Natural killer cell (primary cell): Measurements from ENCODE around the gene COG1. TPM values are rescaled to one million over a fixed set of nuclear protein-coding genes. Genes with fewer than 3 reads are reported as not detected.
"Not testable (repeated sequence)": the region's sequence is repeated elsewhere in the genome, so short reads cannot be mapped to it uniquely, and the experiment has no call there.

Experiments
- ATAC-seq, 3 donors: fragments of 150-1000 bp in 2 of 3; fragments of 200-7000 bp in 1 of 3; cut with Tn5 transposase; 1 replicate in 1 of 3; 2 replicates in 2 of 3; pipeline ENCODE4 v1.10.0; 2021; ENCODE audit warnings: mild to moderate bottlenecking in 2 of 3, moderate library complexity in 2 of 3
- DNase-seq, 2 donors: peaks; one replicate each; pipeline versions ENCODE4 v3.0.0 to v3.0.0-alpha.2; 2013 to 2021; ENCODE audit warnings: mixed read lengths in 1 of 2
- H3K27ac ChIP-seq: one replicate; pipeline ENCODE4 v1.5.1; 2013; ENCODE audit warnings: mild to moderate bottlenecking, low read length
- H3K27me3 ChIP-seq: one replicate; pipeline ENCODE4 v1.6.1; 2013; ENCODE audit warnings: low read length; ENCODE audit not compliant: control insufficient read depth, insufficient read depth
- H3K36me3 ChIP-seq: one replicate; pipeline ENCODE4 v1.6.1; 2013; ENCODE audit warnings: low read length; ENCODE audit not compliant: control insufficient read depth, insufficient read depth
- H3K4me1 ChIP-seq: one replicate; pipeline ENCODE4 v1.6.1; 2013; ENCODE audit warnings: low read length; ENCODE audit not compliant: control insufficient read depth, insufficient read depth
- H3K4me3 ChIP-seq: one replicate; pipeline ENCODE4 v1.5.1; 2013; ENCODE audit warnings: low read length
- H3K9me3 ChIP-seq: one replicate; pipeline ENCODE4 v1.6.1; 2013; ENCODE audit warnings: low read length; ENCODE audit not compliant: control insufficient read depth, insufficient read depth
- H3K27ac Mint-ChIP-seq, 2 donors: one replicate each; pipeline ENCODE4 v1.8.0; 2022; ENCODE audit warnings: mild to moderate bottlenecking in 2 of 2, mixed read lengths in 2 of 2, moderate library complexity in 1 of 2
- H3K27me3 Mint-ChIP-seq, 2 donors: one replicate each; pipeline ENCODE4 v1.8.0; 2022; ENCODE audit warnings: low read depth in 2 of 2, mixed read lengths in 2 of 2
- H3K36me3 Mint-ChIP-seq: one replicate; pipeline ENCODE4 v1.8.0; 2022; ENCODE audit warnings: mixed read lengths
- H3K4me1 Mint-ChIP-seq, 2 donors: one replicate each; pipeline ENCODE4 v1.8.0; 2022; ENCODE audit warnings: mixed read lengths in 2 of 2
- H3K4me3 Mint-ChIP-seq: one replicate; pipeline ENCODE4 v1.8.0; 2022; ENCODE audit warnings: mild to moderate bottlenecking, moderate library complexity, mixed read lengths
- H3K9me3 Mint-ChIP-seq, 2 donors: one replicate each; pipeline ENCODE4 v1.8.0; 2022; ENCODE audit warnings: mixed read lengths in 2 of 2
- CTCF ChIP-seq: fragments of 200-600 bp; IDR thresholded peaks from one replicate; pipeline ENCODE4 v1.8.0; 2022; ENCODE audit warnings: antibody characterized with exemption
- WGBS: methylation state at CpG from one replicate; pipeline ENCODE4 v1.1.7; 2013; ENCODE audit warnings: missing lambda C conversion rate; ENCODE audit not compliant: insufficient coverage; 5-methylcytosine and 5-hydroxymethylcytosine counted together
- intact Hi-C: fragments of 100-400 bp; cut with micrococcal nuclease; formaldehyde crosslinking; loops from one replicate; pipeline ENCODE4 v1.14.2; 2022
- total RNA-seq, 4 donors: library from RNA; stranded (reverse); fragments of 120-200 nt in 1 of 4; gene quantifications; one replicate each; pipeline versions ENCODE4 v1.2.3 to v1.2.4, GENCODE V29; 2013 to 2022

COG1 gene
- 10 to 100 TPM; 64.1 to 73.2 (median 68.3) TPM for total RNA-seq
- total RNA-seq (2013) = 34.8 TPM

GRCh38 chr17:73192894-73193701 is at the start of gene COG1:
TSS of gene COG1 (plus strand) at chr17:73193055. CDS start at chr17:73193070, 15 bp downstream.
- intact Hi-C loops = no loop called here
- H3K9me3 ChIP-seq = no peaks in the 10 kb centered on the region
- peak within 1 kb of the TSS; percentile 95 for H3K4me3 ChIP-seq
- Mint-ChIP-seq H3K27ac (peak within 1 kb of the TSS; percentile 85 to 93), H3K36me3 (peaks cover 9% of the 10 kb centered on the region), H3K4me1 (peaks cover 24 to 31% of the 10 kb centered on the region in 2 donors), H3K27me3 (no peaks in the 10 kb centered on the region), H3K9me3 (no peaks in the 10 kb centered on the region), H3K4me3 (peak within 1 kb of the TSS; percentile 94)
- DNase-seq = peak; percentile 73 to 95
- peaks cover 19% of the 10 kb centered on the region for H3K4me1 ChIP-seq
- peak; percentile 87 to 94 (median 88) for ATAC-seq
- H3K36me3 ChIP-seq = peaks cover 15% of the 10 kb centered on the region
- no peaks in the 10 kb centered on the region for H3K27me3 ChIP-seq
- peak within 1 kb of the TSS; percentile 82 for H3K27ac ChIP-seq
- no peak for TF ChIP-seq CTCF
- under 1% methylated on average over 76 of the region's 84 CpGs for WGBS

GRCh38 chr17:73144209-73144608 is 48.6 kb upstream of the COG1 start:
- H3K4me3 ChIP-seq, ATAC-seq, H3K27ac Mint-ChIP-seq, H3K36me3 Mint-ChIP-seq, H3K27me3 ChIP-seq, intact Hi-C loops, H3K36me3 ChIP-seq, H3K4me1 ChIP-seq, H3K27ac ChIP-seq, H3K9me3 Mint-ChIP-seq, H3K27me3 Mint-ChIP-seq, H3K4me3 Mint-ChIP-seq, H3K9me3 ChIP-seq, DNase-seq: not testable (repeated sequence)
- WGBS = 91% methylated on average over 2 of the region's 3 CpGs
- H3K4me1 Mint-ChIP-seq = peaks cover 10 to 21% of the 10 kb centered on the region in 2 donors

GRCh38 chr17:73145641-73146040 is 47.2 kb upstream of the COG1 start:
- Mint-ChIP-seq H3K9me3 (peaks cover 6 to 8% of the 10 kb centered on the region in 2 donors), H3K36me3 (peaks cover 9% of the 10 kb centered on the region), H3K4me1 (peaks cover 10 to 21% of the 10 kb centered on the region in 2 donors), H3K4me3 (no peak overlapping the region), H3K27ac (no peak overlapping the region), H3K27me3 (peaks cover 0 to 6% of the 10 kb centered on the region in 2 donors)
- ATAC-seq = no peak
- intact Hi-C loops = no loop called here
- H3K4me3 ChIP-seq = no peak overlapping the region
- H3K36me3 ChIP-seq = no peaks in the 10 kb centered on the region
- TF ChIP-seq CTCF = no peak
- H3K9me3 ChIP-seq = peaks cover 8% of the 10 kb centered on the region
- 84% methylated on average over 2 of the region's 2 CpGs for WGBS
- H3K27ac ChIP-seq = no peak overlapping the region
- peaks cover 2% of the 10 kb centered on the region for H3K4me1 ChIP-seq
- DNase-seq = no peak
- H3K27me3 ChIP-seq = no peaks in the 10 kb centered on the region

- intact Hi-C loops, ATAC-seq, H3K4me1 ChIP-seq, H3K36me3 ChIP-seq, H3K36me3 Mint-ChIP-seq, H3K9me3 Mint-ChIP-seq, H3K27me3 Mint-ChIP-seq, H3K9me3 ChIP-seq, H3K27me3 ChIP-seq, DNase-seq, H3K27ac ChIP-seq, H3K4me3 ChIP-seq: not testable (repeated sequence)
- Mint-ChIP-seq H3K27ac (peak overlapping the region; percentile 51 to 59), H3K4me3 (peak overlapping the region; percentile 72), H3K4me1 (peaks cover 8 to 18% of the 10 kb centered on the region in 2 donors)
- 50% methylated on average over 1 of the region's 11 CpGs for WGBS
Measured at GRCh38 chr17:73147791-73148190, 45.1 kb upstream of the COG1 start.
